ENCODE results near the gene ZNF594.
"Not testable (repeated sequence)": the region's sequence is repeated elsewhere in the genome, so short reads cannot be mapped to it uniquely, and the experiment has no call there.

ZNF594 gene

GRCh38 chr17:5200360-5200759 lies 8.7 kb upstream of the ZNF594 start:
- no peak for DNase-seq

DNA sequence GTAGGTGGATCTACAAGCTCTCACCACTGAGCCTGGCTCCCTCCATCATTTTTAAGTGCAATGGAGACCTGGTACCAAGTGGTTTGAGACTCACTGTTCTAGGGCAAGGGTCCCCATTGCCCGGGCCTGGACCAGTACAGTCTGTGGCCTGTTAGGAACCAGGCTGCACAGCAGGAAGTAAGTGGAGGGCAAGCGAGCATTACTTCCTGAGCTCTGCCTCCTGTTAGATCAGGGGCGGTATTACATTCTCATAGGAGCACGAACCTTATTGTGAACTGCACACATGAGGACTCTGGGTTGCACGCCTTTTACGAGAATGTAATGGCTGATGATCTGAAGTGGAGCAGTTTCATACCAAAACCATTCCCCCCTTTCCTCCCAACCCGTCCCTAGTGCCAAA lies 6.8 kb upstream of the ZNF594 start:
- DNase-seq = no peak

GRCh38 chr17:5194346-5194745 lies 2.7 kb upstream of the ZNF594 start:
- DNase-seq = no peak

GRCh38 chr17:5184288-5184687 lies 7.4 kb downstream of the ZNF594 start:
- DNase-seq = no peak

DNA sequence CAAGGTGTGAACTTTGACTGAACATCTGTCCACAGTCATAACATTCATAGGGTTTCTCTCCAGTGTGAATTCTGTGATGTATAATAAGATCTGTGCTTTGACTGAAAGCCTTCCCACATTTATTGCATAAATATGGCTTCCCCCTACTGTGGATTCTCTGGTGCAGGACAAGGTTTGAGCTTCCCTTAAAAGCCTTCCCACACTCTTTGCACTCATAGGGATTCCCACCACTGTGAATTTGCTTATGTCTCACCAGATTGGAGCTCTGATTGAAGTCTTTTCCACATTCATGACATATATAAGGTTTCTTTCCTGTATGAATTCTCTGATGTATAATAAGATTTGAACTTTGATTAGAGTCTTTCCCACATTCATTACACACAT lies 8.3 kb downstream of the ZNF594 start:
- DNase-seq = no peak

DNA sequence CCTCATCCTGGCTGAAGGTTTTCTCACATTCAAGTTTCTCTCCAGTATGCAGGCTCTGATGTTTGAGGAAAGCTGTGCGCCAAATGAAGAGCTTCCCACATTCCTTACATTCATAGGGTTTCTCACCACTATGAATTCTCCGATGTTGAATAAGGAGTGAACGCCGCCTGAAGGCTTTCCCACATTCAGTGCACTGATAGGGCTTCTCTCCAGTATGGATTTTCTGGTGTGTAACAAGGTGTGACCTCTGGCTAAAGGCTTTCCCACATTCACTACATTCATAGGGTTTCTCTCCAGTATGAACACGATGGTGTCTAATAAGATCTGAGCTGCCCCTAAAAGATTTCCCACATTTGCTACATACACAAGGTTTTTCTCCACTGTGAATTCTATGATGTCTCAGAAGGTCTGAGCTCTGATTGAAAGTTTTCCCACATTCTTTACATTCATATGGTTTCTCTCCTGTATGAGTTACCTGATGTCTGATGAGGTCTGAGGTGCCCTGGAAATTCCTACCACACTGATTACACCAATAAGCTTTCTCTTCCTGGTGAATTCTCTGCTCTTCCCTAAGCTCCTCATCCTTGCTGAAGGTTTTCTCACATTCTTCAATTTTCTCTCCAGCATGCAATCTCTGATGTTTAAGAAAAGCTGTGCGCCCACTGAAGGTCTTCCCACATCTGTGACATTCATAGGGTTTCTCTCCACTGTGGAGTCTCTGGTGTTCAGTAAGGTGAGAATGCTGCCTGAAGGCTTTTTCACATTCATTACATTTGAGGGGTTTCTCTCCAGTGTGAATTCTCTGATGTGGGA lies 8.9 kb downstream of the ZNF594 start:
- no peak for DNase-seq

GRCh38 chr17:5181509-5182305 lies 10.0 kb downstream of the ZNF594 start:
- DNase-seq = no peak

DNA sequence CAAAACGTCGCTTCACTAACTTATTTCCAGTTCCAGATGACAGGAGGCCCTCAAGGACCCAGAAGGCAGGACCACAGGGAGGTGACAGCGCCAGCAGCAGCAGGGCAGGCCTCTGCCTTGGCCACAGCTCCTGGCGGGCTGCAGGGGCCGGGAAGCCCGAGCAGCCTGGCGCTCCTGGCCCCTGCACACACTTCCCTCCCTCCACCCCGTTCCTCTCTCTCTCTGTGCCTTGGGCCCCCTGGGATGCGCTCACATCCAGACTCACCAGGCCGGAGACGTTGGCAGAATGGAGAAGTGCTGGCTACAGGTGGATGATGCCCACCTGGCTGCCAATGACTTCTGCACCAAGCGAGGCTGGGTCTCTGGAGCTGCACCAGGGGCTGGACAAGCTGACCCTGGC lies 12.7 kb downstream of the ZNF594 start:
- DNase-seq = no peak

GRCh38 chr17:5175027-5175426 lies 16.6 kb downstream of the ZNF594 start:
- not testable (repeated sequence) for DNase-seq

GRCh38 chr17:5165791-5166564 lies 25.7 kb downstream of the ZNF594 start:
- not testable (repeated sequence) for DNase-seq

GRCh38 chr17:5164436-5164835 lies 27.2 kb downstream of the ZNF594 start:
- no peak for DNase-seq

DNA sequence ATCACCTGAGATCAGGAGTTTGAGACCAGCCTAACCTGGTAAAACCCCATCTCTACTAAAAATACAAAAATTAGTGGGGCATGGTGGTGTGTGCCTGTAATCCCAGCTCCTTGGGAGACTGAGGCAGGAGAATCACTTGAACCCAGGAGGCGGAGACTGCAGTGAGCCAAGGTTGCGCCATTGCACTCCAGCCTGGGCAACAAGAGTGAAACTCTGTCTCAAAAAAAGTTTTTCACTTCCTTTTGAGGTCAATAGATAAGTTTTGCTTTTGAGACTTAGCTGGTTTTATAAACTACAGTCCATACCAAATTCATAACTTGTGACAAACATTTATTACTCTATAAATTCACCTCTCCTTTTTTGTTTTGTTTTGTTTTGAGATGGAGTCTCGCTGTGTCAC lies 29.9 kb downstream of the ZNF594 start:
- not testable (repeated sequence) for DNase-seq

GRCh38 chr17:5160702-5161101 lies 31.0 kb downstream of the ZNF594 start:
- not testable (repeated sequence) for DNase-seq

DNA sequence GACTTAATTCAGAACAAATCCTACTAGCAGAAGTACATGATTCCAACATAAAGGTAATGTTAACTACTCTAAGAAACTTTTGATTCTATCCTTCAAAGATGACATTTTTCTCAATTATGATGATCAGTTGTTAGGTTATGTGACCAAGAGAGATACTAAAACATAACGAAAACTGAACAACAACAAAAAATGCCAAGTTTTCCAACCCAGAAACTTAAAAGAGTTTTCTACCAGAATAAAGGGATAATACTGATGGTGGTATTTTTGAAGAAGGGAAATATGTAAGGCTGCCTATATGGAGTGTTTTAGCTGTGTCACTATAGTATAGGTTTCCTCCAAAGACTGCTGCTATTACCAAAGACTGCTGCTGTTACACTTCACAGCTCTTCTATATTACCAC lies 45.5 kb downstream of the ZNF594 start:
- not testable (repeated sequence) for DNase-seq

DNA sequence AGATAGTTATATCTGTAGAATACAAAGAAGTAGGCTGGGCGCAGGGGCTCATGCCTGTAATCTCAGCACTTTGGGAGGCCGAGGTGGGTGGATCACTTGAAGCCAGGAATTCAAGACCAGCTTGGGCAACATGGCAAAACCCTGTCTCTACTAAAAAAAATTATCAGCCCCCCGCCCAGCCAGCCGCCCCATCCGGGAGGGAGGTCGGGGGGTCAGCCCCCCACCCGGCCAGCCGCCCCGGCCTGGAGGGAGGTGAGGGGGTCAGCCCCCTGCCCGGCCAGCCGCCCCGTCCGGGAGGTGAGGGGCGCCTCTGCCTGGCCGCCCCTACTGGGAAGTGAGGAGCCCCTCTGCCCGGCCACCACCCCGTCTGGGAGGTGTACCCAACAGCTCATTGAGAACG lies 48.8 kb downstream of the ZNF594 start:
- DNase-seq = not testable (repeated sequence)

DNA sequence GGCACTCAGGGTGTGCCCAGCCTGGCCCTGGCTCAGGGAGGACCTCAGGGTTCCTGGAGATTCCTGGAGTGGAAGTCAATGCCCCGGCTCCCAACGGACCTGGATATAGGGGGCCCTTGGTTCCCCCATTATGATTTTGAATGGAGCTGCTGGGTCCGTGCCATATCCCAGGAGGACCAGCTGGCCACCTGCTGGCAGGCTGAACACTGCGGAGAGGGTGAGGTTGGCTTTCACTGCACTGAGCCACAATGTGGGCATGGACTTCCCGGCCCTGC lies 52.3 kb downstream of the ZNF594 start:
- no peak for DNase-seq

- no peak for DNase-seq
These were observed 52.8 kb downstream of the ZNF594 start for GRCh38 chr17:5138616-5139457.

- not testable (repeated sequence) for DNase-seq
These were observed 53.5 kb downstream of the ZNF594 start for GRCh38 chr17:5138198-5138544.

DNA sequence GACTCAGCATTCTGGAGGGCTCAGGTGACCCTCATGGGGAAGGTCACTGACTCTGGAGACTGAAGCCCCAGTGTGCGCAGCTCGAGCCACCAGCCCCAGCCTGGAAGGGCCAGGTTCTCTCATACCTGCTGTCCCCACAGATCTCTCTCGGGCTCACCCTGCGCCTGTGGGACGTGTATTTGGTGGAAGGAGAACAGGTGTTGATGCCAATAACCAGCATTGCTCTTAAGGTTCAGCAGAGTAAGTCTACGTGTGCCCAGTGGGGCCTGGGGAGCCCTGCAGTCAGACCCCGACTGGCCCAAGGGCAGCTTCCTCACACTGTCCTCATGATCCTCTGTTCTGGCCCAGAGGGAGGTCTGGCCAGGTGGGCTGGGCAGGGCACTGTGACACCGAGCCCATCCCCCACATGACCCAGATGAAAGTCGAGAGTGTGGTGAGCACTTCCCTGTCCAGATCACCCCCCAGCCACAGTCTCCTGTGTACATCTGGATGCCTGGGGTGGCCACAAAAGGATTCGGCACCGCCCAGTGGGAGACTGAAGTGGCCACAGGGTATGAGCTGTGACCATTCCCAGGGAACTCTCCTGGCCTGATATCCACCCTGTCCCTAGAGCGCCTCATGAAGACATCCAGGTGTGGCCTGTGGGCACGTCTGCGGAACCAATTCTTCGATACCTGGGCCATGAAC lies 54.0 kb downstream of the ZNF594 start:
- not testable (repeated sequence) for DNase-seq

DNA sequence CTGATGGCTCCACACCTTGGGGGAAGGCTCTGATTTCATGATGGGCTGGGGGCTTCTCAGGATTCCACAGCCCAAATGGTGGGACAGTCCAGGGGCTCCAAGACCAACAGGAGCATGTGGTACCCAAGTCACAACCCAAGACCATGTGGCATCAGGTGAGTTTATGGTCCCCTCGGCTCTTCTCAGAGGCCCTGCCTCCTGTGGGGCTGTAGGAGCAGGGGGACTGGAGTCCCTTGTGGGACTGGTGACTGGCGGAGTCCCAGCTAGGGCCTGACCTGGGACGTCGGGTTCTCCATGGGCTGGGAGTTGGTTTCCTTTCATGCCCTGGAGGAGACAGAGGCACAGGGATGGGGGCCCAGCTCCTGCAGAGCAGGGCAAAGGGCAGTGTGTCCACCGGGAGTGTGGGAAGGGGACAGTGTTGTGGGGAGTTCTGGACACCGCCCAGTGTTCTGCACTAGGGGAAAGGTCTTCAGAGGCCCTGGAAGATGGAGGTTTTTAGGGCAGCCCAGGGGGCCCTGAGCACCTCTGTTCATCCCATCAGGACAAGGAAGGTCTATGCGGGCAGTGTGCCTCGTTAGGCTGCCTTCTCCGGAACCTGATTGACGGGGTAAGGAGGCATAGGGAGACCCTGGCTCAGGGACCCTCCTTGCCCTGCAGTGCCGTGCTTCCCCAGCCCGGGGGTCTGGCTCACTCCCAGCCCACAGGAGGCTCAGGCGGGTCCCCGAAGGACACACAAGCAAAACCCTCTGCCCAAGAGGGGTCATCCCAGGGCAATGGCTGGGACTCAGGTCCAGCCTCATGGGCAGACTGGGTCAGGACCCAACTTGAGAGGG lies 54.9 kb downstream of the ZNF594 start:
- DNase-seq = not testable (repeated sequence)

Measured in DMS79 treated with DMSO at 0.1 percent for 48 hours (cell line).